Measurements from ENCODE around the gene RPS18. TPM values are rescaled to one million over a fixed set of nuclear protein-coding genes. Genes with fewer than 3 reads are reported as not detected.

RPS18 gene
- total and polyA plus RNA-seq, 2 of the 13 experiments (the other 11 are each of a cell fraction or from before 2014, with no cell fraction given): 3,896 to 5,806 TPM

DNA sequence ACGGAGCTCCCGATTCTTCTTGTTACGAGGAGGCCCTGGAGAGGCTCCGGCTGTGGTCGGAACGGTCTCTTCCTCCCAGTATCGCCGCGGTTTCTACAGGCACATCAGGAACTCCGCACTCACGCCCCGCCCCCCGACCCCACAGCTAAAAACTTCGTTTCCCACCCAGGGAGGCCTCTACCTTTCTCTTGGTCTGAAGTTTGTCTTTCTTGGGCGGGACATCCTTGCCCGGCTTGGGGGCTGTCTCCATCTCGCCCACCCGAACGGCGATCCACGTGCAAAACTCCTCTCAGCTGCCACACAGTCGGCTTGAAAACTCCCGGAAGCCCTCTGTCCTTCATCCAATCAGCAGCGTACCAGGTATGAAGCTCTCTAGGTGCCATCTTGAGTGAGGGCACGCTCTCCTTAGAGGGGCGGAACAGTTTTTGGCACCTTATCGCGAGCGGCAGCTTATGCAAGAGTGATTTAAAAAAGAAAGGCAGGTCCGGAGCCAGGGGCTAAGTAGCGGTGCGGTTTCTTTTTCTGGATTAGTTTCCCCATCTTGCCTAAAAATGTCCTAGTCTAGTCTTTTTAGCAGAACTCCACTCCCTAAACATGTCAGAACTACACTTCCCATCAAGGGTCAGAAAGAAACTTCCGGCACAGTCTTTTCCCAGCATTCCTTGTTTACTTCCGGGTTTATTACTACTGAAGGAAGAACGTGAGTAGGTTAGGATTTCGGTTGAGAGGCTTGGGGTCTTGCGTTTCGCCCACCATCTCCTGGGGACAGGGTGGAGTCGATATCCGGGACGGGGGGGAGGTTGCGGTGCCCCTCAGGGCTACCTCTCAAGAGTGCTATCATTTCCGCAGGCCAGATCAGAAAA is 17.3 kb downstream of the RPS18 start, which contains the start of the genes PFDN6 and WDR46 (continued):
- no peak for TF ChIP-seq ZNF589 (CRISPR knock-in tag; conservative IDR thresholded peaks at IDR 0.05)
- TF ChIP-seq HES4 (CRISPR knock-in tag; IDR thresholded peaks at IDR 0.05; ENCODE audit: borderline replicate concordance): no peak
- no peak for TF ChIP-seq ZNF484 (CRISPR knock-in tag; IDR thresholded peaks at IDR 0.05; ENCODE audit: borderline replicate concordance, low read depth)
- peak; percentile 48 for TF ChIP-seq SALL1 (CRISPR knock-in tag; IDR thresholded peaks at IDR 0.05)
- TF ChIP-seq, protein P1, sequence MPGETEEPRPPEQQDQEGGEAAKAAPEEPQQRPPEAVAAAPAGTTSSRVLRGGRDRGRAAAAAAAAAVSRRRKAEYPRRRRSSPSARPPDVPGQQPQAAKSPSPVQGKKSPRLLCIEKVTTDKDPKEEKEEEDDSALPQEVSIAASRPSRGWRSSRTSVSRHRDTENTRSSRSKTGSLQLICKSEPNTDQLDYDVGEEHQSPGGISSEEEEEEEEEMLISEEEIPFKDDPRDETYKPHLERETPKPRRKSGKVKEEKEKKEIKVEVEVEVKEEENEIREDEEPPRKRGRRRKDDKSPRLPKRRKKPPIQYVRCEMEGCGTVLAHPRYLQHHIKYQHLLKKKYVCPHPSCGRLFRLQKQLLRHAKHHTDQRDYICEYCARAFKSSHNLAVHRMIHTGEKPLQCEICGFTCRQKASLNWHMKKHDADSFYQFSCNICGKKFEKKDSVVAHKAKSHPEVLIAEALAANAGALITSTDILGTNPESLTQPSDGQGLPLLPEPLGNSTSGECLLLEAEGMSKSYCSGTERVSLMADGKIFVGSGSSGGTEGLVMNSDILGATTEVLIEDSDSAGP (CRISPR knock-in tag; IDR thresholded peaks at IDR 0.05; ENCODE audit: borderline replicate concordance): peak; percentile 39; the same call in 1 of the 2 replicates
- TF ChIP-seq EP300 (IDR thresholded peaks at IDR 0.05; ENCODE audit: low read depth in 2 of 2, low read length in 2 of 2): no peak; a peak in 1 of 4 replicates
- no peak for TF ChIP-seq EP300 (CRISPR knock-in tag; IDR thresholded peaks at IDR 0.05; ENCODE audit: borderline replicate concordance)
- 0 out of 4 replicates have a peak, but pooled peaks of 1 of the 2 experiments have one; percentile 10 for TF ChIP-seq KLF16 (CRISPR knock-in tag; IDR thresholded peaks at IDR 0.05)
- TF ChIP-seq SIN3B (IDR thresholded peaks at IDR 0.05; ENCODE audit: low read length): 0 out of 2 replicates have a peak, but pooled peaks have one; percentile 74
- TF ChIP-seq, protein P2, sequence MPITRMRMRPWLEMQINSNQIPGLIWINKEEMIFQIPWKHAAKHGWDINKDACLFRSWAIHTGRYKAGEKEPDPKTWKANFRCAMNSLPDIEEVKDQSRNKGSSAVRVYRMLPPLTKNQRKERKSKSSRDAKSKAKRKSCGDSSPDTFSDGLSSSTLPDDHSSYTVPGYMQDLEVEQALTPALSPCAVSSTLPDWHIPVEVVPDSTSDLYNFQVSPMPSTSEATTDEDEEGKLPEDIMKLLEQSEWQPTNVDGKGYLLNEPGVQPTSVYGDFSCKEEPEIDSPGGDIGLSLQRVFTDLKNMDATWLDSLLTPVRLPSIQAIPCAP (CRISPR knock-in tag; IDR thresholded peaks at IDR 0.05; ENCODE audit: low read depth): no peak
- TF ChIP-seq, protein P3, sequence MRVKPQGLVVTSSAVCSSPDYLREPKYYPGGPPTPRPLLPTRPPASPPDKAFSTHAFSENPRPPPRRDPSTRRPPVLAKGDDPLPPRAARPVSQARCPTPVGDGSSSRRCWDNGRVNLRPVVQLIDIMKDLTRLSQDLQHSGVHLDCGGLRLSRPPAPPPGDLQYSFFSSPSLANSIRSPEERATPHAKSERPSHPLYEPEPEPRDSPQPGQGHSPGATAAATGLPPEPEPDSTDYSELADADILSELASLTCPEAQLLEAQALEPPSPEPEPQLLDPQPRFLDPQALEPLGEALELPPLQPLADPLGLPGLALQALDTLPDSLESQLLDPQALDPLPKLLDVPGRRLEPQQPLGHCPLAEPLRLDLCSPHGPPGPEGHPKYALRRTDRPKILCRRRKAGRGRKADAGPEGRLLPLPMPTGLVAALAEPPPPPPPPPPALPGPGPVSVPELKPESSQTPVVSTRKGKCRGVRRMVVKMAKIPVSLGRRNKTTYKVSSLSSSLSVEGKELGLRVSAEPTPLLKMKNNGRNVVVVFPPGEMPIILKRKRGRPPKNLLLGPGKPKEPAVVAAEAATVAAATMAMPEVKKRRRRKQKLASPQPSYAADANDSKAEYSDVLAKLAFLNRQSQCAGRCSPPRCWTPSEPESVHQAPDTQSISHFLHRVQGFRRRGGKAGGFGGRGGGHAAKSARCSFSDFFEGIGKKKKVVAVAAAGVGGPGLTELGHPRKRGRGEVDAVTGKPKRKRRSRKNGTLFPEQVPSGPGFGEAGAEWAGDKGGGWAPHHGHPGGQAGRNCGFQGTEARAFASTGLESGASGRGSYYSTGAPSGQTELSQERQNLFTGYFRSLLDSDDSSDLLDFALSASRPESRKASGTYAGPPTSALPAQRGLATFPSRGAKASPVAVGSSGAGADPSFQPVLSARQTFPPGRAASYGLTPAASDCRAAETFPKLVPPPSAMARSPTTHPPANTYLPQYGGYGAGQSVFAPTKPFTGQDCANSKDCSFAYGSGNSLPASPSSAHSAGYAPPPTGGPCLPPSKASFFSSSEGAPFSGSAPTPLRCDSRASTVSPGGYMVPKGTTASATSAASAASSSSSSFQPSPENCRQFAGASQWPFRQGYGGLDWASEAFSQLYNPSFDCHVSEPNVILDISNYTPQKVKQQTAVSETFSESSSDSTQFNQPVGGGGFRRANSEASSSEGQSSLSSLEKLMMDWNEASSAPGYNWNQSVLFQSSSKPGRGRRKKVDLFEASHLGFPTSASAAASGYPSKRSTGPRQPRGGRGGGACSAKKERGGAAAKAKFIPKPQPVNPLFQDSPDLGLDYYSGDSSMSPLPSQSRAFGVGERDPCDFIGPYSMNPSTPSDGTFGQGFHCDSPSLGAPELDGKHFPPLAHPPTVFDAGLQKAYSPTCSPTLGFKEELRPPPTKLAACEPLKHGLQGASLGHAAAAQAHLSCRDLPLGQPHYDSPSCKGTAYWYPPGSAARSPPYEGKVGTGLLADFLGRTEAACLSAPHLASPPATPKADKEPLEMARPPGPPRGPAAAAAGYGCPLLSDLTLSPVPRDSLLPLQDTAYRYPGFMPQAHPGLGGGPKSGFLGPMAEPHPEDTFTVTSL (CRISPR knock-in tag; IDR thresholded peaks at IDR 0.05; ENCODE audit: borderline replicate concordance): no peak
- TF ChIP-seq, protein P4, sequence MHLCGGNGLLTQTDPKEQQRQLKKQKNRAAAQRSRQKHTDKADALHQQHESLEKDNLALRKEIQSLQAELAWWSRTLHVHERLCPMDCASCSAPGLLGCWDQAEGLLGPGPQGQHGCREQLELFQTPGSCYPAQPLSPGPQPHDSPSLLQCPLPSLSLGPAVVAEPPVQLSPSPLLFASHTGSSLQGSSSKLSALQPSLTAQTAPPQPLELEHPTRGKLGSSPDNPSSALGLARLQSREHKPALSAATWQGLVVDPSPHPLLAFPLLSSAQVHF (CRISPR knock-in tag; IDR thresholded peaks at IDR 0.05): no peak
- TF ChIP-seq SKI (IDR thresholded peaks at IDR 0.05; ENCODE audit: partially characterized antibody): no peak
- TF ChIP-seq ZNF44 (CRISPR knock-in tag; IDR thresholded peaks at IDR 0.05): no peak
- peak; percentile 68 for TF ChIP-seq PHF8 (CRISPR knock-in tag; IDR thresholded peaks at IDR 0.05)

Measured in HepG2 (cell line).